ENCODE results near the gene NHERF1.

NHERF1 gene

GRCh38 chr17:74784125-74784810, 35.8 kb downstream of the NHERF1 start:
- Histone ChIP-seq H3K4me2 (ENCODE audit: insufficient read depth, low read length) (no peak overlapping the region), H3K79me2 (ENCODE audit: insufficient read depth, low read length) (no peaks in the 10 kb centered on the region), H3K4me3 (ENCODE audit: low read depth in 1 of 2, low read length in 2 of 2) (no peak overlapping the region), H3K4me1 (ENCODE audit: insufficient read depth, low read length) (no peaks in the 10 kb centered on the region), H3K36me3 (ENCODE audit: insufficient read depth, low read length) (peaks cover 20% of the 10 kb centered on the region), H3K27me3 (ENCODE audit: insufficient read depth, low read length, poor library complexity) (no peaks in the 10 kb centered on the region), H3K9ac (ENCODE audit: low read depth, low read length) (no peak overlapping the region), H3K27ac (ENCODE audit: low read length) (no peak overlapping the region), H3K9me3 (ENCODE audit: insufficient read depth, low read length, severe bottlenecking) (no peaks in the 10 kb centered on the region), H2AFZ (ENCODE audit: low read depth, low read length) (no peak overlapping the region), H4K20me1 (ENCODE audit: insufficient read depth, low read length) (no peaks in the 10 kb centered on the region)
- TF ChIP-seq CTCF (IDR thresholded peaks at IDR 0.05; ENCODE audit: borderline replicate concordance, extremely low read depth, low read length, poor library complexity, severe bottlenecking) (no peak), EZH2 (IDR thresholded peaks at IDR 0.05; ENCODE audit: borderline replicate concordance, low read depth, low read length, severe bottlenecking) (no peak)
- ATAC-seq (ENCODE audit: insufficient read depth, low read depth) (no peak), DNase-seq (no peak)

- Histone ChIP-seq H3K4me1 (ENCODE audit: insufficient read depth, low read length) (no peaks in the 10 kb centered on the region), H3K9ac (ENCODE audit: low read depth, low read length) (no peak overlapping the region), H3K4me3 (ENCODE audit: low read depth in 1 of 2, low read length in 2 of 2) (no peak overlapping the region), H3K36me3 (ENCODE audit: insufficient read depth, low read length) (peaks cover 19% of the 10 kb centered on the region), H4K20me1 (ENCODE audit: insufficient read depth, low read length) (no peaks in the 10 kb centered on the region), H2AFZ (ENCODE audit: low read depth, low read length) (no peak overlapping the region), H3K9me3 (ENCODE audit: insufficient read depth, low read length, severe bottlenecking) (no peaks in the 10 kb centered on the region), H3K27me3 (ENCODE audit: insufficient read depth, low read length, poor library complexity) (no peaks in the 10 kb centered on the region), H3K4me2 (ENCODE audit: insufficient read depth, low read length) (no peak overlapping the region), H3K27ac (ENCODE audit: low read length) (no peak overlapping the region), H3K79me2 (ENCODE audit: insufficient read depth, low read length) (no peaks in the 10 kb centered on the region)
- TF ChIP-seq CTCF (IDR thresholded peaks at IDR 0.05; ENCODE audit: borderline replicate concordance, extremely low read depth, low read length, poor library complexity, severe bottlenecking), result peak; percentile 6
- no peak for TF ChIP-seq EZH2 (IDR thresholded peaks at IDR 0.05; ENCODE audit: borderline replicate concordance, low read depth, low read length, severe bottlenecking)
- DNase-seq, result no peak
- ATAC-seq (ENCODE audit: insufficient read depth, low read depth), result no peak
Measured at GRCh38 chr17:74785096-74785980, 36.9 kb downstream of the NHERF1 start.

- Histone ChIP-seq H3K27ac (ENCODE audit: low read length) (no peak overlapping the region), H3K4me2 (ENCODE audit: insufficient read depth, low read length) (no peak overlapping the region), H3K9me3 (ENCODE audit: insufficient read depth, low read length, severe bottlenecking) (no peaks in the 10 kb centered on the region), H4K20me1 (ENCODE audit: insufficient read depth, low read length) (no peaks in the 10 kb centered on the region), H3K27me3 (ENCODE audit: insufficient read depth, low read length, poor library complexity) (no peaks in the 10 kb centered on the region), H3K4me3 (ENCODE audit: low read depth in 1 of 2, low read length in 2 of 2) (no peak overlapping the region), H3K4me1 (ENCODE audit: insufficient read depth, low read length) (no peaks in the 10 kb centered on the region), H3K79me2 (ENCODE audit: insufficient read depth, low read length) (no peaks in the 10 kb centered on the region), H2AFZ (ENCODE audit: low read depth, low read length) (no peak overlapping the region), H3K36me3 (ENCODE audit: insufficient read depth, low read length) (peaks cover 21% of the 10 kb centered on the region), H3K9ac (ENCODE audit: low read depth, low read length) (no peak overlapping the region)
- no peak for DNase-seq
- TF ChIP-seq CTCF (IDR thresholded peaks at IDR 0.05; ENCODE audit: borderline replicate concordance, extremely low read depth, low read length, poor library complexity, severe bottlenecking) (no peak), EZH2 (IDR thresholded peaks at IDR 0.05; ENCODE audit: borderline replicate concordance, low read depth, low read length, severe bottlenecking) (no peak)
- no peak for ATAC-seq (ENCODE audit: insufficient read depth, low read depth)
Measured at GRCh38 chr17:74785981-74786360, 37.5 kb downstream of the NHERF1 start.
